OCI-LY1 (cell line): ENCODE data around the gene RRAGC.

Experiments
- H2AFZ ChIP-seq: fragments of 200-600 bp; sonication (generic), shearing (Covaris generic); 2 replicates; pipeline ENCODE4 v1.6.0; 2014; ENCODE audit warnings: antibody characterized with exemption, mild to moderate bottlenecking, low read length
- H3F3A ChIP-seq: fragments of 200-600 bp; sonication (generic), shearing (Covaris generic); 2 replicates; pipeline ENCODE4 v1.6.0; 2014; ENCODE audit warnings: mild to moderate bottlenecking, antibody characterized with exemption, low read length, moderate library complexity; ENCODE audit not compliant: insufficient read depth
- H3K27ac ChIP-seq: fragments of 200-600 bp; sonication (generic); 2 replicates; pipeline ENCODE4 v1.5.1; 2014; ENCODE audit warnings: low read length, mixed run types, mild to moderate bottlenecking, low read depth; ENCODE audit not compliant: poor library complexity, severe bottlenecking
- H3K27me3 ChIP-seq: fragments of 200-600 bp; sonication (generic); 2 replicates; pipeline ENCODE4 v1.6.0; 2014; ENCODE audit warnings: antibody characterized with exemption, mild to moderate bottlenecking, low read length, moderate library complexity; ENCODE audit not compliant: insufficient read depth
- H3K36me3 ChIP-seq: fragments of 200-600 bp; sonication (generic); 2 replicates; pipeline ENCODE4 v1.6.1; 2014; ENCODE audit warnings: mild to moderate bottlenecking, antibody characterized with exemption, low read length, moderate library complexity, mixed read lengths; ENCODE audit not compliant: insufficient read depth
- H3K4me1 ChIP-seq: fragments of 200-600 bp; sonication (generic); 2 replicates; pipeline ENCODE4 v1.5.1; 2014; ENCODE audit warnings: mild to moderate bottlenecking, low read length, moderate library complexity; ENCODE audit not compliant: insufficient read depth, severe bottlenecking
- H3K4me2 ChIP-seq: fragments of 200-600 bp; sonication (generic), shearing (Covaris generic); 2 replicates; pipeline ENCODE4 v1.6.1; 2014; ENCODE audit warnings: low read length
- H3K4me3 ChIP-seq: fragments of 200-600 bp; sonication (generic); 2 replicates; pipeline ENCODE4 v1.5.1; 2014; ENCODE audit warnings: low read length, low read depth, mild to moderate bottlenecking, mixed read lengths; ENCODE audit not compliant: poor library complexity, severe bottlenecking
- H3K79me2 ChIP-seq: fragments of 200-600 bp; shearing (Covaris generic); 2 replicates; pipeline ENCODE4 v1.6.1; 2016; ENCODE audit warnings: mixed run types, low read length, mixed read lengths; ENCODE audit not compliant: insufficient read depth
- H3K9ac ChIP-seq: fragments of 200-600 bp; sonication (generic), shearing (Covaris generic); 2 replicates; pipeline ENCODE4 v1.6.1; 2014; ENCODE audit warnings: mild to moderate bottlenecking, low read length, mixed read lengths
- H3K9me2 ChIP-seq: fragments of 200-600 bp; sonication (generic), shearing (Covaris generic); 2 replicates; pipeline ENCODE4 v1.6.1; 2014; ENCODE audit warnings: low read depth, mild to moderate bottlenecking, low read length, mixed read lengths
- H3K9me3 ChIP-seq: fragments of 200-600 bp; shearing (Covaris generic); 2 replicates; pipeline ENCODE4 v1.6.1; 2014; ENCODE audit warnings: low read length, mixed read lengths
- H4K20me1 ChIP-seq: fragments of 200-600 bp; sonication (generic), shearing (Covaris generic); 2 replicates; pipeline ENCODE4 v1.6.0; 2016; ENCODE audit warnings: mild to moderate bottlenecking, low read length; ENCODE audit not compliant: insufficient read depth
- CTCF ChIP-seq: fragments of 200-600 bp; sonication (generic), shearing (Covaris generic); IDR thresholded peaks from 2 replicates; pipeline ENCODE4 v1.5.1; 2017; ENCODE audit warnings: mild to moderate bottlenecking, antibody characterized with exemption, low read length, moderate library complexity, mixed read lengths
- EZH2 ChIP-seq: fragments of 200-600 bp; sonication (generic), shearing (Covaris generic); IDR thresholded peaks from 2 replicates; pipeline ENCODE4 v1.8.0; 2017; ENCODE audit warnings: borderline replicate concordance, mixed run types, mild to moderate bottlenecking, antibody characterized with exemption, low read length, moderate library complexity, mixed read lengths

Gene RRAGC

GRCh38 chr1:38804062-38804886 is 55.3 kb downstream of the RRAGC start:
- no peaks in the 10 kb centered on the region for H4K20me1 ChIP-seq
- no peaks in the 10 kb centered on the region for H3K27me3 ChIP-seq
- H3F3A ChIP-seq: no peaks in the 10 kb centered on the region
- H3K4me1 ChIP-seq: no peaks in the 10 kb centered on the region
- H3K9me3 ChIP-seq: no peaks in the 10 kb centered on the region
- no peak overlapping the region for H3K4me2 ChIP-seq
- TF ChIP-seq CTCF (no peak), EZH2 (no peak)
- no peak overlapping the region for H3K4me3 ChIP-seq
- no peak overlapping the region for H2AFZ ChIP-seq
- no peaks in the 10 kb centered on the region for H3K36me3 ChIP-seq
- no peaks in the 10 kb centered on the region for H3K9me2 ChIP-seq
- no peaks in the 10 kb centered on the region for H3K79me2 ChIP-seq
- H3K27ac ChIP-seq: no peak overlapping the region
- no peak overlapping the region for H3K9ac ChIP-seq

GRCh38 chr1:38803647-38804046 is 55.9 kb downstream of the RRAGC start:
- H3K27me3 ChIP-seq: no peaks in the 10 kb centered on the region
- no peaks in the 10 kb centered on the region for H3K4me1 ChIP-seq
- H3F3A ChIP-seq: no peaks in the 10 kb centered on the region
- no peaks in the 10 kb centered on the region for H3K9me2 ChIP-seq
- H3K4me2 ChIP-seq: no peak overlapping the region
- no peak overlapping the region for H2AFZ ChIP-seq
- no peaks in the 10 kb centered on the region for H4K20me1 ChIP-seq
- no peak overlapping the region for H3K9ac ChIP-seq
- no peak overlapping the region for H3K4me3 ChIP-seq
- no peaks in the 10 kb centered on the region for H3K36me3 ChIP-seq
- no peaks in the 10 kb centered on the region for H3K9me3 ChIP-seq
- no peak overlapping the region for H3K27ac ChIP-seq
- TF ChIP-seq EZH2 (no peak), CTCF (no peak)
- H3K79me2 ChIP-seq: no peaks in the 10 kb centered on the region

GRCh38 chr1:38800720-38801671 is 58.6 kb downstream of the RRAGC start:
- H2AFZ ChIP-seq: no peak overlapping the region
- no peak overlapping the region for H3K4me3 ChIP-seq
- no peaks in the 10 kb centered on the region for H3K4me1 ChIP-seq
- H3K9me2 ChIP-seq: no peaks in the 10 kb centered on the region
- H3F3A ChIP-seq: no peaks in the 10 kb centered on the region
- no peaks in the 10 kb centered on the region for H3K79me2 ChIP-seq
- no peaks in the 10 kb centered on the region for H3K27me3 ChIP-seq
- no peak overlapping the region for H3K4me2 ChIP-seq
- no peaks in the 10 kb centered on the region for H3K9me3 ChIP-seq
- H3K27ac ChIP-seq: no peak overlapping the region
- no peaks in the 10 kb centered on the region for H3K36me3 ChIP-seq
- TF ChIP-seq EZH2 (no peak), CTCF (no peak)
- no peaks in the 10 kb centered on the region for H4K20me1 ChIP-seq
- no peak overlapping the region for H3K9ac ChIP-seq
